Endometrial microvascular endothelial cells (primary cell): ENCODE results near the gene GALNT17. TPM values are rescaled to one million over a fixed set of nuclear protein-coding genes. Genes with fewer than 3 reads are reported as not detected.

Experiments used
- in situ Hi-C: cut with HindIII; loops from 2 replicates; pipeline ENCODE4 v1.10.0; 2017; ENCODE audit warnings: low sequenced_read_pairs, low pct_unique_long_range_greater_than_20kb; ENCODE audit errors: inconsistent ontology term
- total RNA-seq: library from RNA; depleted of rRNA; stranded (reverse); fragments of >200 nt; gene quantifications from one replicate; pipeline ENCODE4 v1.2.3, GENCODE V29; 2015; ENCODE audit errors: inconsistent ontology term

Gene GALNT17
- total RNA-seq, 1 donor from 2014 or later, result not detected

DNA sequence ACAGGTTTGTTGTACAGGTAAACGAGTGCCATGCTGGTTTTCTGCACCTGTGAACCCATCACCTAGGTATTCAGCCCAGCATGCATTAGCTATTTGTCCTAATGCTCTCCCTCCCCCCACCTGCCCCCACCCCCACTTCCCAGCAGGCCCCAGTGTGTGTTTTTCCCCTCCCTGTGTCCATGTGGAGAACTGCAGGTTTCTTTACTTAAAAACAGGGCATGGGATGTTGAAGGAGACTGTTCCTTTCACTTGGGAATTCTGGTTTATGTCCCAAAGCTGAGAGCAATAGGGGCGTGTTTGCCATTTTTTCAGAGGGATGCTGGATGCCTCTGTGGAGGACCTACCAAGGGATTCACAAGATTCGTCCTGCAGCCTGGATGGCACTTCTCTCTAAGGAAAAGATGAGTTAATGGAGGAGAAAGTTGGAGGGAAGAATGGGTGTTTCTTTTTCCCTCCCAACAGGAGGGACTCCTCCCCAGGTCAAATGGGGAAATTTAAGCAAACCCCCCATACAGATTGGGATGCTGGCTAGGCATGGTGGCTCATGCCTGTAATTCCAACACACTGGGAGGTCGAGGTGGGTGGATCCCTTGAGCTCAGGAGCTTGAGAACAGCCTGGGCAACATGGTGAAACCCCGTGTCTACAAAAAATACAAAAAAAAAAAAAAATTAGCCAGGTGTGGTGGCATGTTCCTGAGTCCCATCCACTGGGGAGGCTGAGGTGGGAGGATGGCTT, 136.0 kb downstream of the GALNT17 start:
- in situ Hi-C loops, result no loop called here

DNA sequence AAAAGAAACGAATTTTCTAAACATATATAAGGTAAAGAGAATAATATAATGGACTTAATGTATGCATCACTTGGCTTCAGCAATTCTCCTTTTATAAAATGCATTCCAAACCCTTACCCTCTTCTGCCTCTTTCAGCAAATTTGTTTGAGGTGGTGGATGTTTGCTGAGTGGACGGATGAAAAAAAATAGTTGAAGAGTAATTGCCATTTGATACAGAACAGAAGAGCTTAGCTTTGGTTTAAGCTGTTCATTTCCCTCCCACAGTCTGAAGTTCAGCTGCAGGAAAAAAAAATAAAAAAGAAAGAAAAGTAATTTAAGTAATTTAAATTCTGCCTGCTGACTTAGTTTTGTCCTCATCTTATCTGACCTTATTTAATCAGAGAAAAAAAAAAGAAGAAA, 138.6 kb downstream of the GALNT17 start:
- in situ Hi-C loops, result no loop called here

DNA sequence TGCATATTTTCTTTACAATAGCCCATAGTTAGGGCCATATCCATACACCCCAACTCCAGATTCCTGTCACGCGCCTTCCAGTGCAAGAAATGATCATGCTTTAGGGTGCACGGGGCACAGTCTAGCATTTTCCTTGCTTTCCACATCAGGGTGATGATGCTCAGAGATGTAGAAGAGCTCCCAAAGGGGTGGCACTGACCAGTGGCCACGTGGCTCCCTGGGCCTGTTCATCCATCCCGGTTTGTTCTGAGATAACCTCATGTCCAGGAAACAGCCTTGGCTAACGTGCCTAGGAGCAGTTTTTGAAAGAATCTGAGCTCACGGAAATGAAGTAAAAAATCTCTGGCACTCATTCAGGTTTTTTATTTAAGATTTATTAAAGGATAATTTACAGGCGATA, 139.3 kb downstream of the GALNT17 start:
- in situ Hi-C loops, result no loop called here

DNA sequence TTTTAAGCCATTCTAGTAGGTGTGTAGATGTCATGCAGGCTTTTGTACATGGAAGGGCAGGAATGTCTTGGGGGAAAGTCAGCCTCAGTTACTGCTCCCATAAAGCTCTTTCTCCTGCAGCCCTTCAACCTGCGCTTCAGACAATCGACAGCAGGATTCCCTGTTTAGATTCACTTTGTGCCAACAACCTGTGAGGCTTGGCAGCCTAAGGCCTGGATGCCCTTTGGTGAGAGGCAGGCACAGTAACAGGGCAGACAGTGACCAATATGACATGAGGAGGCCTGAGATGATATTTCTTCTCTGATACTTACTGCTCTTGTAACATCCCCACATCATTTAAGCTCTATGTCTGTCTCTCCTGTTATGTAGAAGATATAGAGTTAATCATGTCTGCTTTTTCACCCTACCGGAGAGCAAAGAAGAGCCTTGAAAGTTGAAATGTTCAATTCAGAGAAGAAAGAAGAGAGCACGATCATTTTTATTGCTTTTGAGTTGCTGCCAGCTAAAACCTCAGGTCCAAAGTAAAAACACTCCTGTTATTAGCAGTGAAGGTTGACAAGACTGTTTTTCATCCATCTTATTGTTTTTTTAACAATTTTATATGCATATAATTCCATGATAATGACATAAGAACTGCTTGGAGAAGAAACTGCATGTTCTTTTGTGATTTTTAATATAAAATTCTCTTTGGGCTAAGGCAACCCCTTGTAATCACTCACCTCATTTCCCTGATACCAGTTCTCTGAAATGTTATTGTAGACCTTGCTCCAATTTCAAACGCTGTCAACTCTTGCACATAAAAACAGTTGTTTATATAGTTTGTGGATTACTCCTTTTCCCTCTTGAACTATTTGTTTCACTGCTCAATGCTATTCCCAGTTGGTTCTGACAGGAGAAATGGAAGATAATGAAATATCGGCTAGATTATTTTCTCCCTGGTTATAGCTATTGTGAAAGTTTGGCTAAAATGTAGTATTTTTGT, 140.9 kb downstream of the GALNT17 start:
- in situ Hi-C loops, result no loop called here

DNA sequence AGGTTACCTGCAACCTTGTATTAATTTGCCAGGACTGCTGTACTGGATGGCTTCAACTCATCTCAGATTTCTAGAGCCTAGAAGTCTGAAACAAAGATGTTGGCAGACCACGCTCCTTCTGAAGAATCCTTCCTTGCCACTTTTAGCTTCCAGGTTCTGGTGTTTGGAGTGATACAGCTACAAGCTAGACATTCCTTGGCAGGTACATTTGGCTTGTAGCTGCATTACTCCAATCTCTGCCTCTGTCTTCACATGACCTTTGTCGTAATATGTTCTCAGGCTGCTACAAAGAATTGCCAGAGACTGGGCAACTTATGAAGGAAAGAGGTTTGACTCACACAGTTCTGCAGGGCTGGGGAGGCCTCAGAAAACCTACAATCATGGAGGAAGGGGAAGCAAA, 146.3 kb downstream of the GALNT17 start:
- in situ Hi-C loops, result no loop called here

DNA sequence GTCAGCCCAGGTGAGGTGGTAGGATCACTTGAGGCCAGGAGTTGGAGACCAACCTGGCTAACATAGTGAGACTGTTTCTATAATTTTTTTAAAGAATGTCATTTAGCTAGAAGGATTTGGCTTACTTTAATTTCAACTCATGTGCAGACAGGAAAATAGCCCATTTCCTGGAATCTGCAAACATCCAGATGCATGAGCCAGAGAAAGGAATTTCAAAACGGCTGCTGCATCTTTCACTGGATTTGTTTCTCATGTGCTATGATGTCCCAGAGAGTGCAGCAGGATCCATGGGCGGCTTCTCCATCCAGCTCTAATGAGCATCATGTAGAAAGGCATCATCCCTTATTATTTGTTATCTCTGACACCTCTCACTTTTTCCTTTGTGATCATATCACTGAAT, 149.3 kb downstream of the GALNT17 start:
- in situ Hi-C loops, result no loop called here

DNA sequence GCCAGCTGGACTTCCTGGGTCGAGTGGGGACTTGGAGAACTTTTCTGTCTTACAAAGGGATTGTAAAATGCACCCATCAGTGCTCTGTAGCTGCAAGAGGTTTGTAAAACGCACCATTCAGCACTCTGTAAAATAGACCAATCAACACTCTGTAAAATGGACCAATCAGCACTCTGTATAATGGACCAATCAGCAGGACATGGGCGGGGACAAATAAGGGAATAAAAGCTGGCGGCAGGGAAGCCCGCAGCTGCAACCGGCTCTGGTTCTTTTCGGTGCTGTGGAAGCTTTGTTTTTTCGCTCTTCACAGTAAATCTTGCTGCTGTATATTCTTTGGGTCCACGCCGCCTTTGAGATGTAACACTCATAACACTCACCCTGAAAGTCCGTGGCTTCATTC, 151.9 kb downstream of the GALNT17 start:
- in situ Hi-C loops, result no loop called here

DNA sequence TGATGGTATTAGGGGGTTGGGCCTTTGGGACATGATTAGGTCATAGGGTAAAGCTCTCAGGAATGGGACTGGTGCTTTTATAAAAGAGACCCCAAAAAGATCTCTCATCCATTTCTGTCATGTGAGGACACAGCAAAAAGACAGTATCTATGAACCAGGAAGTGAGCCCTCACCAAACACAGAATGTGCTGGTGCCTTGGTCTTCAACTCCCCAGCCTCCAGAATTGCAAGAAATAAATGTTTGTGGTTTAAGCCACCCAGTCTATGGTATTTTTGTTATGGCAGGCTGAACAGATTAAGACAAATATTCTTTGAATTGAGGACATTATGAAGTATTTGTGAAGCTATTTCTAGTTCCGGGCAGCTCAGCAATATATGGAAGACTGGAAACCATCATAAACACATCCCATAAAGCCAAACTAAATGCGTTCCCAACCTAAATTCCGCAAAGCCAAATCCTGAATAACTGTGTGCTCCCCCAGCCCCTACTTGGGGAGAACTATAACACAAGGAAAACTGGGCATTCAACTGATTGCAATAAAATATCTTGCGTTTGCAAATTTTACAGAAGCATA, 153.7 kb downstream of the GALNT17 start:
- in situ Hi-C loops, result no loop called here

DNA sequence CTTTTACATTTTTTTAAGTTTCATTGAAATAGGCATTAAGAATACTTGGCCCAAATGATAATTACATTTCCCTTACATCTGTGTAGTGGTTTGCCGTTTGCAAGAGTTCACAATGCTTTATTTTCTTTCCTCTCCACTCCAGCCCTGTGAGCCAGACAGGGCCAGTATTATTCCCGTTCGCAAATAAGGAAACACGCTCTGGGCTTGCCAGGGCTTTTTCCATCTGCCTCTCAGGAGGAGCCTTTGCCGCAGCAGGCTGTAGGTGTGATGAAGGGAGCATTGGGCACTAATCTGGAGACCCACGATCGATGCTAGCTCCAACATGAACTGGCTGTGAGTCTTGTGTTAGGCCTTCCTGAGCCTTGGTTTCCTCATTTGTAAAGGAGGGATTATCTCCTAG, 154.4 kb downstream of the GALNT17 start:
- in situ Hi-C loops, result no loop called here

DNA sequence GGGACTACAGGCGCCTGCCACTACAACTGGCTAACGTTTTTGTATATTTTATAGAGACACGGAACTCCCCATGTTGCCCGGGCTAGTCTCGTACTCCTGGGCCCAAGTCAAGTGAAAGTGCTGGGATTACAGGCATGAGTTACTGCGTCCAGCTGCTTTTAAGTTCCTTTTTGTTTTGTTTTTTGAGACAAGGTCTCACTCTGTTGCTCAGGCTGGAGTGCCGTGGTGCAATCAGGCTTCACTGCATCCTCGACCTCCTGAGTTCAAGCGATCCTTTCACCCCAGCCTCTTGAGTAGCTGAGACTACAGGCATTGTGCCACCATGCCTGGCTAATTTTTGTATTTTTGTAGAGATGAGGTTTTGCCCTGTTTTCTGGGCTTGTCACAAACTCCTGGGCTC, 155.0 kb downstream of the GALNT17 start:
- in situ Hi-C loops, result no loop called here

DNA sequence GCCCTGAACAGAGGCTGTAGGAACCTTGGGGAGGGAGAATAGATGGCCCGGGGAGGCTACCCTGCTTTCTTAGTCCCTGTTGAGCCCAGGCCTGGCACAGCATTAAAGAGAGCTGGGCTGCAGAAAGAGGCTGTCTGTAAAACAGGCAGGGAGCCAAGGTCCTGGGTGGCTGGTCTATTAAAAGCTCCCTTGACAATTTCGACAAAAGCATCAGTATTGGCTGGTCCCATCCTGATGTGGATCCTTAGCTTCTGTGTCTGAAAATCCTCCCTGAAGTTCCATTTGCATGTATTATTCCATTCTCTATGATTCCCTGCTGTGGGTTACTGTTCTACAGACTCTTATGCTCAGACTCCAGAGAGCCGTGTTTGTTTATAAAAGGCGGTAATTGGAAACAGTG, 158.5 kb downstream of the GALNT17 start:
- in situ Hi-C loops, result no loop called here

DNA sequence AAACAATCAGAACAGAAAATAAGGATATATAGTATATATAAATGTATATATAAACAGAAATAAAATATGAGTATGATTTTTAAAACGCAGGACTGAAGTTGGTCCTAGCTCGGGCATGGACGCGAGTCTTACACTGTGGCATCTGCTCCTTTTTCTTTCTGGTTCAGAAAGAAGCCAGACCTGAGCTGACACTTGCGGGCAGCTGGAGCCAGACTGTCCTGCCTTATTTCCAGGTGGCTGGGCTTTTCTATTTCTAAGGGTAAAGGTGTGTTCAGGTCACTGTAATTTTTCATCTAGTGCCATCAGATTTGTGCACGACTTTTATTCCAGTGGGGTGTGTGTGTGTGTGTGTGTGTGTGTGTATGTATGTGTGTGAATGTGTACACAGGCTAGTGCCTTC, 166.4 kb downstream of the GALNT17 start:
- in situ Hi-C loops, result no loop called here

DNA sequence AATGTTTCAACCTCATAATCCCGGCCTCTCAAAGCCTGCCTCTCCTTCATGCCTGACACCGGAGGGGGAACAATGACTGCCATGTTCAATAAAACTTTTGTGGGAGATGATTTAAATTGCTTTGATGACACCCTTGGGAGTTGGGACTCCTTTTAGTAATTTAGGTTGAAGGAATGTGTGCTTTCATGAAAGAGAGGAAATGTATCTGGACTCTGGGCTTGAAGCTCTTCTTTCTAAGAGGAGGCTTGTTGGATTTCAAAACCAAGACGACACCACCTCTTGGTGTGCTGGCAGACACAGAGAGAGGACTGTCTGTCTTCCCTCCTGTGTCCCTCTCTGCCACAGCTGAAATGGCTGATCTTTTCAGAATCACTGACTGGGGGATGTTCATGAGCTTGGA, 168.1 kb downstream of the GALNT17 start:
- in situ Hi-C loops, result no loop called here

DNA sequence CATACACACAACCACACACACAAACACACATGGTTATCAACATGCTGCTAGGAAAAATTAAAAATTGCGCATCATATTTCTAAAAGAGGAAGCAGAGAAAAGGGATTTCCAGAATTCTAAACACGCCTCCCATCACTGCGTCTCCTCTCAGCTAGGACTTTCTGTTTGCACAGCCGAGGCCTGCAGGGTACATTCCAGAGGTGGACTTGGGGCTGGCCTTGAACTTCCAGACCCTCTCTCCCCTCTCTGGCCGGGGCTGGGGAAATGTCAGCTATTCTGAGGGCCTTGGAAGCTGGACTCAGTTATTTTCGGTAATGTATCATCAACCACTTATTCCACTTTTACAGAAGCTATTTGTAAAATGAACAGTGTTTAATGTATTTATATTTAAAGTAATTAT, 168.7 kb downstream of the GALNT17 start:
- in situ Hi-C loops, result no loop called here

DNA sequence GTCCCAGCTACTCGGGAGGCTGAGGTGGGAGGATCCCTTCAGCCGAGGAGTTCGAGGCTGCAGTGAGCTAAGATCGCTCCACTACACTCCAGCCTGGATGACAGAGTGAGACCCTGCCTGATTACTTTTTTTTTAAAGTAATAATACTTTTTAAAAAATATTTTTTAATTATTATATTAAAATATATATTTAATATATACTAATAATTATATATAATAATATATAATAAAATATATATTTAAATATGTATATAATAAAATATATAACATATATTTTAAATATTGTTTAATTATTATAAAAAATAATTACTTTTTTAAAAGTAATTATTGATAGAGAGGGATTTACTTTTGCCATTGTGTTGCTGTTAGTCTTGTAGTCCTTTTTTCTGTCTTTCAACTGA, 169.2 kb downstream of the GALNT17 start:
- in situ Hi-C loops, result no loop called here

DNA sequence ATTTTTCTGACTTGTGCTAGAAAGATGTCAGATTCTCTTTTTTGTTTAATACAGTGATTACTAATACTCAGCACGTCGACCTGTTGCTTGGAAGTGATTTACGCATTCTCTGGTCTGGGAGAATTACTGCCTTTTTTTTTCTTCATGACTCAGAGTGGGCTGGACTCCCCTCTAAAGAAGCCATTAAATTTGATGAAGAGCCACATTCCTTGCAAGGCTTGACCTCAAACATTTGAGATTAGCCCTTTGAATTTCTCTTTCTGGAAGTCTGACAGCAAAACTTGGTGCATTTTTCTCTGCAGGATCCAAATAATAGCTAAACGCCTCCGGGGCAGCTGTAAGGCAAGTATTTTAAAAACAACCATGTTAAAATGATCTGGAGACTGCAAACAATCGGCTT, 171.6 kb downstream of the GALNT17 start:
- in situ Hi-C loops, result no loop called here

DNA sequence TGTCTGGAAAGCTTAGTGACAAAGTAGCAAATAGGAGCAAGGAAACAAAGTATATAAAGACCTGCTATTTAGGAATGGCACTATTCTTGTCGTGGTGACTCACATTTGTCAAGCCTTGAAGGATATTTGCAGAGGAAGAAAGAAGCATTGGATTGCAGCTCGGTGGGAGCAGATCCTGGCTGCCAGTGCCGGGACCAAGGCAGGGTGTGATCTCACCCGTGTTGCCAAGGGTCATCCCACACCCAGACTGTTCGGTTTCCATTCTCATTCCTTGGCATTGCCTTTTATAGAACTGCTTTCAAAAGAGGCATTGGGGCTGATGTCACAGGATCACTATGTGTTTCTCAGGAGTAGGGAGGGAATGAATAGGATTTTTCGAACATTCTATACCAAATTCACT, 176.2 kb downstream of the GALNT17 start:
- in situ Hi-C loops, result no loop called here

DNA sequence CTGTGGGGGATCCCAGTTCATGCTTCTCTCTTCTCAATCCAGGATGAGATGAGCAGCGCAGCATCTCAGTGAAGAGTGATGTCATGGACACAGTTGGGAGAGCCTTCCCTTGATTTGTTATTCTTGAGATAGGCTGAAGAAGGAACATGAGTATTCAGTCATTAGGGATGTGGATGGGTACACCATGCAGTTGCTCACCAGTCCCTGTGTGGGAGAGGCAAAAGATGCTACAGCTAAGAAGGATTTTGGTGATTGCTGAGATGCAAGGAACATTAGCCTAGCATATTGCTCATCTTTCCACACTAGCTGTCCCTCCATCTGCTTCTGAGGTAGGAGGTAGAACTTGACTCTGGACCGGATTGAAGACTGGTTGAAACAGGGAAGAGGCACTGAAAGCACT, 179.6 kb downstream of the GALNT17 start:
- in situ Hi-C loops, result no loop called here

DNA sequence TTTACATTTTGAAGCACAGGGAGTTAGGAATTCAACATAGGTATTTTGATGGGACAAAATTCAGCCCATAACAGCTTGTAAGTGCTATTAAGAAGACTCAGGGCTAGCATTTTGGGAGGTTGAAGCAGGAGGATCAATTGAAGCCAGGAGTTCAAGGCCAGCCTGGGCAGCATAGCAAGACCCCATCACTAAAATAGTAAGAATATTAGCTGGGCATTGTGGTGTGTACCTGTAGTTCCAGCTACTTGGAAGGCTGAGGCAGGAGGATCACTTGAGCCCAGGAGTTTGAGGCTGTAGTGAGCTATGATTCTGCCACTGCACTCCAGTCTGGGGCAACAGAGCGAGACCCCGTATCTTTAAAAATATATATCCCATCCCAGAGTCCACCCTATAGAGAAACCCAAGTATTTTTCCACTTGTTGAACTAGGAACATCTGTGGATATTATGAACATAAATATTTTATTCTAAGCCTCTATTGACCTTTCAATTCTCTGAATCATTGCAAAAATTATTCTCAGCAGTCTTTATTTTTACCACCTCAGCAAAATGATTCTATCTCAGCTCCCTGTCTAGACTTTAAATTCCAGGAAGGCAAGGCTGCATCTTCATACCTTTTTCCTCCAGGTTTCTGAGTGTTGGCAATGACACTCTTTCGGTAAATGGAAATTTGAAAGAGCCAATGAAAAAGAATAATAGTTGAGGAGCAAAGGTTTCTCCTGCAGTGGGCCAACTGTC, 181.0 kb downstream of the GALNT17 start:
- in situ Hi-C loops, result no loop called here
